NCI-H2227 (cell line): Measurements from ENCODE around the gene LGALS12.
"Not testable (repeated sequence)": the region's sequence is repeated elsewhere in the genome, so short reads cannot be mapped to it uniquely, and the experiment has no call there.

ENCODE experiments used
- DNase-seq: peaks from one replicate; lab custom pipeline; 2025; ENCODE audit not compliant: unreplicated experiment; lab: John Stamatoyannopoulos, UW

Gene LGALS12

GRCh38 chr11:63504933-63505586 lies 824 bp upstream of the LGALS12 start:
- DNase-seq: no peak

GRCh38 chr11:63506876-63507275 lies 992 bp downstream of the LGALS12 start:
- DNase-seq: no peak

- no peak for DNase-seq
Measured at GRCh38 chr11:63507511-63507910, 1.6 kb downstream of the LGALS12 start.

GRCh38 chr11:63508009-63508408 lies 2.1 kb downstream of the LGALS12 start:
- DNase-seq: no peak

GRCh38 chr11:63508745-63509144 lies 2.9 kb downstream of the LGALS12 start:
- DNase-seq: no peak

GRCh38 chr11:63510360-63511047 lies 4.6 kb downstream of the LGALS12 start:
- DNase-seq: no peak

- DNase-seq: no peak
Measured at GRCh38 chr11:63511048-63511748, 5.3 kb downstream of the LGALS12 start.

GRCh38 chr11:63512816-63513215 lies 6.9 kb downstream of the LGALS12 start:
- no peak for DNase-seq

- DNase-seq: no peak
Measured at GRCh38 chr11:63516109-63516508, 10.2 kb downstream of the LGALS12 start.

- no peak for DNase-seq
Measured at GRCh38 chr11:63517156-63517555, 11.3 kb downstream of the LGALS12 start.

GRCh38 chr11:63518548-63518947 lies 12.7 kb downstream of the LGALS12 start:
- no peak for DNase-seq

GRCh38 chr11:63520606-63521170 lies 14.8 kb downstream of the LGALS12 start:
- no peak for DNase-seq

- no peak for DNase-seq
Measured at GRCh38 chr11:63521896-63522295, 16.0 kb downstream of the LGALS12 start.

GRCh38 chr11:63523151-63523550 lies 17.3 kb downstream of the LGALS12 start:
- no peak for DNase-seq

- DNase-seq: no peak
Measured at GRCh38 chr11:63527667-63528066, 21.8 kb downstream of the LGALS12 start.

GRCh38 chr11:63528156-63528555 lies 22.3 kb downstream of the LGALS12 start:
- DNase-seq: not testable (repeated sequence)

- DNase-seq: not testable (repeated sequence)
Measured at GRCh38 chr11:63528729-63529278, 22.9 kb downstream of the LGALS12 start.

- not testable (repeated sequence) for DNase-seq
Measured at GRCh38 chr11:63529373-63529772, 23.5 kb downstream of the LGALS12 start.

- DNase-seq: no peak
Measured at GRCh38 chr11:63530021-63530420, 24.1 kb downstream of the LGALS12 start.

GRCh38 chr11:63531074-63531792 lies 25.3 kb downstream of the LGALS12 start:
- DNase-seq: not testable (repeated sequence)

GRCh38 chr11:63532117-63532516 lies 26.2 kb downstream of the LGALS12 start:
- no peak for DNase-seq
